ENCODE results near the gene ADCYAP1R1. TPM values are rescaled to one million over a fixed set of nuclear protein-coding genes. Genes with fewer than 3 reads are reported as not detected.

Gene ADCYAP1R1
- total RNA-seq, 1 donor = not detected

GRCh38 chr7:31080763-31081162 lies 28.7 kb downstream of the ADCYAP1R1 start:
- no peak for DNase-seq (ENCODE audit: low read depth in 2 of 3, low spot score in 2 of 3)

GRCh38 chr7:31082017-31082416 lies 29.9 kb downstream of the ADCYAP1R1 start:
- DNase-seq (ENCODE audit: low read depth in 2 of 3, low spot score in 2 of 3) = no peak

GRCh38 chr7:31082447-31082846 lies 30.3 kb downstream of the ADCYAP1R1 start:
- no peak for DNase-seq (ENCODE audit: low read depth in 2 of 3, low spot score in 2 of 3)

GRCh38 chr7:31083210-31083786 lies 31.2 kb downstream of the ADCYAP1R1 start:
- DNase-seq (ENCODE audit: low read depth in 2 of 3, low spot score in 2 of 3) = no peak

- DNase-seq (ENCODE audit: low read depth in 2 of 3, low spot score in 2 of 3) = no peak
These were observed 32.1 kb downstream of the ADCYAP1R1 start for GRCh38 chr7:31084226-31084625.

- DNase-seq (ENCODE audit: low read depth in 2 of 3, low spot score in 2 of 3) = no peak
These were observed 35.2 kb downstream of the ADCYAP1R1 start for GRCh38 chr7:31087351-31087750.

GRCh38 chr7:31091924-31092434 lies 39.9 kb downstream of the ADCYAP1R1 start:
- no peak for DNase-seq (ENCODE audit: low read depth in 2 of 3, low spot score in 2 of 3)

- no peak for DNase-seq (ENCODE audit: low read depth in 2 of 3, low spot score in 2 of 3)
These were observed 40.5 kb downstream of the ADCYAP1R1 start for GRCh38 chr7:31092606-31093005.

- DNase-seq (ENCODE audit: low read depth in 2 of 3, low spot score in 2 of 3) = no peak
These were observed 41.2 kb downstream of the ADCYAP1R1 start for GRCh38 chr7:31093282-31093681.

GRCh38 chr7:31094271-31094670 lies 42.2 kb downstream of the ADCYAP1R1 start:
- no peak for DNase-seq (ENCODE audit: low read depth in 2 of 3, low spot score in 2 of 3)

GRCh38 chr7:31095286-31096197 lies 43.4 kb downstream of the ADCYAP1R1 start:
- DNase-seq (ENCODE audit: low read depth in 2 of 3, low spot score in 2 of 3) = no peak

- DNase-seq (ENCODE audit: low read depth in 2 of 3, low spot score in 2 of 3) = no peak
These were observed 44.2 kb downstream of the ADCYAP1R1 start for GRCh38 chr7:31096198-31096876.

- DNase-seq (ENCODE audit: low read depth in 2 of 3, low spot score in 2 of 3) = no peak
These were observed 44.8 kb downstream of the ADCYAP1R1 start for GRCh38 chr7:31096877-31097258.

GRCh38 chr7:31098642-31099360 lies 46.7 kb downstream of the ADCYAP1R1 start:
- DNase-seq (ENCODE audit: low read depth in 2 of 3, low spot score in 2 of 3) = no peak

GRCh38 chr7:31099451-31100444 lies 47.6 kb downstream of the ADCYAP1R1 start:
- DNase-seq (ENCODE audit: low read depth in 2 of 3, low spot score in 2 of 3) = no peak

- DNase-seq (ENCODE audit: low read depth in 2 of 3, low spot score in 2 of 3) = no peak
These were observed 48.3 kb downstream of the ADCYAP1R1 start for GRCh38 chr7:31100445-31100844.

GRCh38 chr7:31100871-31101270 lies 48.8 kb downstream of the ADCYAP1R1 start:
- DNase-seq (ENCODE audit: low read depth in 2 of 3, low spot score in 2 of 3) = no peak

GRCh38 chr7:31101544-31101943 lies 49.4 kb downstream of the ADCYAP1R1 start:
- no peak for DNase-seq (ENCODE audit: low read depth in 2 of 3, low spot score in 2 of 3)

- no peak for DNase-seq (ENCODE audit: low read depth in 2 of 3, low spot score in 2 of 3)
These were observed 50.3 kb downstream of the ADCYAP1R1 start for GRCh38 chr7:31102151-31102972.
